GM19467 (cell line): ENCODE results near the gene AMBRA1.
"Not testable (repeated sequence)": the region's sequence is repeated elsewhere in the genome, so short reads cannot be mapped to it uniquely, and the experiment has no call there.

ENCODE experiments used
- ATAC-seq: cut with Tn5 transposase; IDR thresholded peaks from one replicate; pipeline ENCODE4 v1.9.1; 2021; ENCODE audit warnings: mild to moderate bottlenecking, moderate library complexity; ENCODE audit not compliant: unreplicated experiment

AMBRA1 gene

GRCh38 chr11:46373787-46374740, 219.8 kb downstream of the AMBRA1 start:
- ATAC-seq = no peak

- ATAC-seq = not testable (repeated sequence)
Measured at GRCh38 chr11:46372501-46372900, 221.3 kb downstream of the AMBRA1 start.

GRCh38 chr11:46372086-46372485, 221.7 kb downstream of the AMBRA1 start:
- no peak for ATAC-seq

- ATAC-seq = not testable (repeated sequence)
Measured at GRCh38 chr11:46371262-46371661, 222.6 kb downstream of the AMBRA1 start.

DNA sequence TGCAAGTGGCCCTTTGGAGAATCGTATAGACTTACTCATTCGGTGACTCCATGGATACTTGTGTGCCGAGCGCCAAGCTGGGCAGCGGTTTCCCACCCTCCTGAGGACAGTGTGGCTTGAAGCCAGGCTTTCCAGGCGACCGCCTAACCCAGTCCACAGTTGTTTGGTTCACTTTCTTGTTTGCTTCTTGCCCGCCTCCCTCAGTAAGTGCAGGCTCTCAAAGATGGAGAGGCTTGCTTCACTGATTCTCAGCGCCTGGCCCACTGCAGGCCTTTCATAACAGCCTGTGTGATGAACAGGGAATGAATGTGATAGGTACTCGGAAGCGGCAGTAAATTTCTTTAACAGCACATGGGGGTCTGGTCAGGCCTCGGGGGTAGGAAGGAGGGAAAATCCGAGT, 223.6 kb downstream of the AMBRA1 start:
- no peak for ATAC-seq

DNA sequence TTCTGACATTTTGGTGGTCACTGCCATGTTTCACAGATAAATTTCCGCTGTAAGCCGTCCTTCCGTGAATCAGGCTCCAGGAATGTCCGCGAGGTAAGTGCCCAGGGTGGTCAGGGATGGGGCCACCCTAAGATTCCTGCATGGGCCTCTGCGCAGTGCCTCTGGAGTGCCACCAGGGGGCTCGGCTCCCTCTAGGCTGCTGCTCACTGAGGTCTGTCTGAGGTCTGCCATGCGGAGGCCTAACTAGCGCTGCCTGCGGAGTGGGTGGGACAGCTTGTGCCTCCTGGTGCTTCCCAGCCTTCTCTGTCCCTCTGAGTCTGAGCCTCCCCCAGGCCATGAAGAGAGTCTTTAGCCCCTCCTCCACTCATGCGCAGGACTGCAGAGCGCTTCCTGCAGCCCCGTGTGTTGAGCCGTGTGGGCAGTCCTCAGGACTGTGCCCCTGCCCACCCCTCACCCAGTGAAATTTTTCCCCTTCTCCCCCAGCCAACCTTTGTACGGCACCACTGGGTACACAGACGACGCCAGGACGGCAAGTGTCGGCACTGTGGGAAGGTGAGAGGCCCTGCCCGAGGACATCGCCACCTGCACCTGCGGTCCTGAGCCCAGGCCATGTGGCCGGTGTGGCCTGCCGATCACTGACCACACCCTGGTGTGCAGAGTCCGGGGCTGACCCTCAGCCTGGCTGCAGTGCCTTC, 224.2 kb downstream of the AMBRA1 start:
- no peak for ATAC-seq

DNA sequence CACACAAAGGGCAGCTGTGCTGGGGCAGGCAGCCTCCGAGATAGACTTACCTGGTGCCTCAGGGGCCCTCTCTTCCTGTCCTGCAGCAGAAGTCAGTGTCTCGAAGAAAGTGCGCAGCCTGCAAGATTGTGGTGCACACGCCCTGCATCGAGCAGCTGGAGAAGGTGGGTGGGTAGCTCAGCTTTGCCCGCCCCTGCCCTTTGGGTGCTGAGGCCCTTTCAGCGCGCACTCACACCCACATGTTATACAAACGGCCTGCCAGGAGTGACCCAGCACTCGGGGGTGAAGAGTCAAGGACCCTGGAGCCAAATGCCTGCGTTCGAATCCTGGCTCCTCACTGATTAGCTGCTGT, 225.9 kb downstream of the AMBRA1 start:
- ATAC-seq = no peak

GRCh38 chr11:46367244-46367915, 226.4 kb downstream of the AMBRA1 start:
- peak; percentile 56 for ATAC-seq

DNA sequence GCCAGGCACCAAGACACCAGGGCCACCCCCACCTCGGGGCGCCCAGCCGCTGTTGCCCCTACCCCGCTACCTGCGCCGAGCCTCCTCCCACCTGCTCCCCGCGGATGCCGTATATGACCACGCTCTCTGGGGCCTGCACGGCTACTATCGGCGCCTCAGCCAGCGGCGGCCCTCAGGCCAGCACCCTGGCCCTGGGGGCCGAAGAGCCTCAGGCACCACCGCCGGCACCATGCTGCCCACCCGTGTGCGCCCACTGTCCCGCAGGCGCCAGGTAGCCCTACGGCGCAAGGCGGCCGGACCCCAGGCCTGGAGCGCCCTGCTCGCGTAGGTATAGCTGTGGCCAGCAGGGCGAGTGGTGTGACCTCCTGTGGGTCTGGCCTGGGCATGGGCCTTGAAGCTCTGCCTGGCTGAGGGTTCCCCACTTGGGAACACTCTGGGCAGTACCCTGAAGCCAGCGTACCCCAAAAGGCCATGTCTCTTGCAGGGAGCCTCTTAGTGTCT, 227.1 kb downstream of the AMBRA1 start:
- ATAC-seq = no peak

GRCh38 chr11:46366260-46366659, 227.6 kb downstream of the AMBRA1 start:
- no peak for ATAC-seq

- ATAC-seq = no peak
Measured at GRCh38 chr11:46364791-46365190, 229.0 kb downstream of the AMBRA1 start.

- no peak for ATAC-seq
Measured at GRCh38 chr11:46364056-46364455, 229.8 kb downstream of the AMBRA1 start.

GRCh38 chr11:46363455-46364005, 230.3 kb downstream of the AMBRA1 start:
- ATAC-seq = no peak

DNA sequence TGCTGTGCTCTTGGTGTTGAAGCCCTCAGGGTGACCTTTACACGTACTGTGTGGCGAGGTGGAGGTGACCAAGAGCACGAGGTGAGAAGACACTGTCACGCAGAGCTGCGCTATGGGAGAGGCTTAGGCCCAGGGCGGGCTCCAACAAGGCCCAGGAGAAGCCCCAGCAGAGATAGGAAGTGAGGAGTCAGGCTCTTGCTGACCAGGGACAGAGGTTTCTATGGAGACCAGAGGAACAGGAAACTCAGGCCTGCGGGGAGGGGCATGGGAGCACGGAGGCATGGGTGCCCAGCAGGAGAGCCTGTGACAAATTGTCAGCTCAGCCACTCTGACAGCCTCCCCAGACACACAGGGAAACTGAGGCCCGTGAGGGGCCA, 230.8 kb downstream of the AMBRA1 start:
- no peak for ATAC-seq

DNA sequence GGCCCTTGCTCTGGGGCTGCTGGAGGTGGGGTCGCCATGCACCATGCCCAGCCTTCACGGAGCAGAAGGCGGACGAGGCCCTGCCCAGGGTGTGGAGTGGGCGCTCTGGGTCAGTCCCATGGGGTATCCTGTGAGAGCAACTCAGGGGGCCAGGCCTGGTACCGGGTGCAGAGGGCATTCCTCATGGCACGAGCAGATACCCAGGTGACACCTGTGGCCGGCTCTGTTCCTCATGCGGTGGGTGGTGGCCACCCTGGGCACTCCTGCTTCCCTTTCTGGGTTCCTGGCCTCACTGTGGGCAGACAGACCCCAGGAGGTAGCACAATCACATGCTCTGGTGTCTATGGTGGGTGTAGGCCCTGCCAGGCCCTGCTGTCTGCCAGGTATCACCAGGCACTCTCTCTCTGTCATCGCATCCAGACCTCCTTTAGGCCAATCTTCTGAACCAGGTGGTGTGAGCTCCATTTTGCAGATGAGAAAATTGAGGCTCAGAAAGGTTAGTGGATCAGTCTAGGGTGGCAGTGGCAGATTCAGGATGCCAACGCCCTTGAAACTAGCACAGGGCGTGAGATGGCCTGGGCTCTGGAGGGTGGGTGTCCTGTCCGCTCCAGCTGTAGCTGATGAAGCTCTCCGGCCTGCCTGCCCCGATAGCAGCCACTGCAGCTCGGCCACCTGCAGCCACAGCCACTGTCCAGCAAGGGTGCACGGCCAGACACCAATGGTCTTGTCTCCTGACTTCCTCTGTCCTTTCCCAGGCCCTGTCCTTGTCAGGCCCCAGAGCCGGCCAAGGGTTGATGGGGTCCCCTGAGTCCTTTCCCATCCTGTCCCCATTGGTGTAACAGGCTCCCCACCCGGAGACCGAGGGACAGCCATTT, 231.4 kb downstream of the AMBRA1 start:
- ATAC-seq = no peak

- peak; percentile 81 for ATAC-seq
Measured at GRCh38 chr11:46361283-46362155, 232.3 kb downstream of the AMBRA1 start.

DNA sequence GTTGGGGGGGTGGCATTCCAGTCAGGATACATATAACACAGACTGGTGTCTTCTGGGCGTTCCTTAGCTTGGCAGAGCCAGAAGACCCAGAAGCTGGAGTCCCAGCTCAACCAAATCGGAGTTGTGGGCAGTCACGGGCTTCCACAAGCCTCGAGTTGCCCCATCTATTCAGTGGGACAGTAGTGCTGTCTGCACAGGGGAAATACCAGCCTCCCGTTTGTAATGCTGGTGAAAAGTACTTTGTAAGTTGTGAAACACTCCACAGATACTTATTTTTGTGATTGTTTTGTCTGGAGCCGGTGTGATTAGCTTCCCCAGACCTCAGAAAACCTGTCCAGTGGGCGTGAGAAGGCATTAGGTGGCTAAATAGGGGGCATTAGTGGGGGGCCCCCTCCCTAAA, 232.9 kb downstream of the AMBRA1 start:
- no peak for ATAC-seq

- ATAC-seq = no peak
Measured at GRCh38 chr11:46359953-46360352, 233.9 kb downstream of the AMBRA1 start.

- no peak for ATAC-seq
Measured at GRCh38 chr11:46357483-46357936, 236.3 kb downstream of the AMBRA1 start.
